T-cell (primary cell): ENCODE results near the gene LOXHD1. TPM values are rescaled to one million over a fixed set of nuclear protein-coding genes. Genes with fewer than 3 reads are reported as not detected.

Source experiments
- ATAC-seq, 4 experiments: fragments of 200-7000 bp in 3 of 4; fragments of 150-1000 bp in 1 of 4; cut with Tn5 transposase; replicated peaks in 1 of 4; 1 replicate in 3 of 4; 2 replicates in 1 of 4; pipeline ENCODE4 v1.10.0; 2021; ENCODE audit warnings: moderate library complexity in 3 of 4, mild to moderate bottlenecking in 2 of 4, moderate number of reproducible peaks in 1 of 4
- CTCF ChIA-PET, 2 donors: fragments of 300-600 bp; sonication (Branson Sonifier 250); formaldehyde crosslinking; loops; one replicate each; lab custom pipeline; 2022; ENCODE audit warnings: antibody characterized with exemption in 2 of 2; lab: Charles Lee
- POLR2A ChIA-PET, 2 donors: fragments of 300-600 bp; sonication (Branson Sonifier 250); formaldehyde crosslinking; loops; one replicate each; lab custom pipeline; 2022; ENCODE audit warnings: antibody characterized with exemption in 2 of 2; lab: Charles Lee
- DNase-seq, 35 experiments: peaks; one replicate each; pipeline versions ENCODE4 v3.0.0 to v3.0.0-alpha.2; 2013 to 2023
- H3K27ac ChIP-seq: one replicate; pipeline ENCODE4 v1.5.1; 2013; ENCODE audit warnings: low read length
- H3K27me3 ChIP-seq, 2 experiments: replicated peaks in 1 of 2; 1 replicate in 1 of 2; 2 replicates in 1 of 2; pipeline versions ENCODE4 v1.6.1 to v1.7.0; 2013; ENCODE audit warnings: low read length in 1 of 2, mixed read lengths in 1 of 2; ENCODE audit not compliant: control insufficient read depth in 2 of 2, insufficient read depth in 2 of 2; ENCODE audit errors: extremely low read depth in 1 of 2
- H3K36me3 ChIP-seq, 2 donors: 1 replicate in 1 of 2; 2 replicates in 1 of 2; pipeline versions ENCODE4 v1.6.1 to v1.7.0; 2013; ENCODE audit warnings: low read length in 1 of 2; ENCODE audit not compliant: control insufficient read depth in 2 of 2, insufficient read depth in 1 of 2; ENCODE audit errors: extremely low read depth in 1 of 2
- H3K4me1 ChIP-seq, 2 experiments: 1 replicate in 1 of 2; 2 replicates in 1 of 2; pipeline versions ENCODE4 v1.6.1 to v1.7.0; 2013; ENCODE audit warnings: low read length in 2 of 2, mixed read lengths in 1 of 2; ENCODE audit not compliant: insufficient read depth in 2 of 2, control insufficient read depth in 1 of 2; ENCODE audit errors: extremely low read depth in 1 of 2
- H3K4me3 ChIP-seq, 2 donors: 1 replicate in 1 of 2; 2 replicates in 1 of 2; pipeline versions ENCODE4 v1.5.1 to v1.7.0; 2013; ENCODE audit warnings: mild to moderate bottlenecking in 2 of 2, low read length in 1 of 2, moderate library complexity in 1 of 2; ENCODE audit not compliant: control insufficient read depth in 1 of 2; ENCODE audit errors: extremely low read depth in 1 of 2
- H3K9me3 ChIP-seq: 2 replicates; pipeline ENCODE4 v1.7.0; 2013
- H3K27ac Mint-ChIP-seq, 2 donors: one replicate each; pipeline ENCODE4 v1.8.0; 2020 to 2021; ENCODE audit warnings: mild to moderate bottlenecking in 2 of 2, mixed read lengths in 2 of 2
- H3K27me3 Mint-ChIP-seq, 2 donors: one replicate each; pipeline ENCODE4 v1.8.0; 2021 to 2022; ENCODE audit warnings: mixed read lengths in 2 of 2
- H3K36me3 Mint-ChIP-seq: one replicate; pipeline ENCODE4 v1.8.0; 2021; ENCODE audit warnings: mixed read lengths
- H3K4me1 Mint-ChIP-seq, 3 donors: one replicate each; pipeline ENCODE4 v1.8.0; 2020 to 2022; ENCODE audit warnings: mixed read lengths in 3 of 3, mild to moderate bottlenecking in 1 of 3
- H3K4me3 Mint-ChIP-seq, 3 donors: one replicate each; pipeline ENCODE4 v1.8.0; 2020 to 2022; ENCODE audit warnings: mild to moderate bottlenecking in 3 of 3, mixed read lengths in 3 of 3, moderate library complexity in 3 of 3
- H3K9me3 Mint-ChIP-seq, 3 donors: one replicate each; pipeline ENCODE4 v1.8.0; 2020 to 2022; ENCODE audit warnings: mixed read lengths in 3 of 3
- WGBS: methylation state at CpG from one replicate; pipeline ENCODE4 v1.1.5; 2013; ENCODE audit warnings: missing lambda C conversion rate; ENCODE audit not compliant: insufficient coverage; 5-methylcytosine and 5-hydroxymethylcytosine counted together
- total RNA-seq, 35 experiments: library from RNA in 6 of 35; stranded (reverse) in 6 of 35; fragments of 120-200 nt in 1 of 35; gene quantifications; one replicate each; pipeline versions ENCODE4 v1.2.1 to v1.2.4 and lab custom pipeline; 2013 to 2026

LOXHD1 gene
- total RNA-seq = under 1 TPM in 4 of 5 donors, not detected in 1; 0.07 to 0.21 (median 0.15) TPM
- total RNA-seq (2013) = 0.35 TPM
- 0 to 0.39 (median 0.06) reads per million in 29 experiments for total RNA-seq (lab: John Stamatoyannopoulos, UW)

- no peak for DNase-seq
- no peaks in the 10 kb centered on the region for H3K27me3 Mint-ChIP-seq
Observed at GRCh38 chr18:46657115-46657955, at the start of gene LOXHD1. TSS of gene LOXHD1 (minus strand) at chr18:46657220. CDS start at chr18:46657033, 187 bp downstream.

GRCh38 chr18:46705521-46705920 lies 48.5 kb upstream of the LOXHD1 start:
- no peaks in the 10 kb centered on the region for H3K36me3 Mint-ChIP-seq
- POLR2A ChIA-PET = no interaction called here

More at GRCh38 chr18:46657115-46657955, at the start of gene LOXHD1:
- H3K27me3 ChIP-seq = peaks cover 0 to 11% of the 10 kb centered on the region in 2 experiments
- no peak for ATAC-seq
- ChIA-PET POLR2A (no interaction called here), CTCF (interaction anchor here (0.6 to 4.5 kb wide), 40 partner anchors 8 to 583 kb away, joined by 3 to 55 read pairs (median 4); a partner anchor contains a TSS)
- H3K4me3 ChIP-seq = no peak within 1 kb of the TSS
- H3K9me3 ChIP-seq = no peaks in the 10 kb centered on the region
- H3K36me3 ChIP-seq = no peaks in the 10 kb centered on the region
- WGBS = 85% methylated on average over 24 of the region's 25 CpGs
- H3K4me1 ChIP-seq = peaks cover 0 to 3% of the 10 kb centered on the region in 2 experiments
- H3K36me3 Mint-ChIP-seq = no peaks in the 10 kb centered on the region
- H3K27ac ChIP-seq = no peak within 1 kb of the TSS
- H3K4me1 Mint-ChIP-seq = peaks cover 0 to 2% (median 0%) of the 10 kb centered on the region in 3 donors
- no peak within 1 kb of the TSS for H3K27ac Mint-ChIP-seq
- H3K4me3 Mint-ChIP-seq = no peak within 1 kb of the TSS
- H3K9me3 Mint-ChIP-seq = no peaks in the 10 kb centered on the region

GRCh38 chr18:46704816-46705215 lies 47.8 kb upstream of the LOXHD1 start:
- CTCF ChIA-PET = no interaction called here
- Mint-ChIP-seq H3K9me3 (no peaks in the 10 kb centered on the region), H3K27ac (no peak overlapping the region), H3K36me3 (no peaks in the 10 kb centered on the region), H3K27me3 (peaks cover under 1 to 2% of the 10 kb centered on the region in 2 donors), H3K4me3 (no peak overlapping the region), H3K4me1 (peaks cover 0 to 2% (median 0%) of the 10 kb centered on the region in 3 donors)
- H3K4me3 ChIP-seq = no peak overlapping the region
- no peak for ATAC-seq
- peaks cover 0 to 6% of the 10 kb centered on the region in 2 experiments for H3K27me3 ChIP-seq
- 73% methylated on average over 3 of the region's 4 CpGs for WGBS
- no peaks in the 10 kb centered on the region for H3K9me3 ChIP-seq
- no peak overlapping the region for H3K27ac ChIP-seq
- no peaks in the 10 kb centered on the region for H3K36me3 ChIP-seq
- POLR2A ChIA-PET = no interaction called here
- no peak for DNase-seq
- H3K4me1 ChIP-seq = no peaks in the 10 kb centered on the region

More at GRCh38 chr18:46705521-46705920, 48.5 kb upstream of the LOXHD1 start:
- Mint-ChIP-seq H3K4me1 (peaks cover 0 to 2% (median 0%) of the 10 kb centered on the region in 3 donors), H3K4me3 (no peak overlapping the region), H3K9me3 (no peaks in the 10 kb centered on the region), H3K27ac (no peak overlapping the region), H3K27me3 (peaks cover 2 to 3% of the 10 kb centered on the region in 2 donors)
- 67% methylated on average over 1 of the region's 5 CpGs for whole genome bisulfite sequencing
- no peak overlapping the region for H3K4me3 ChIP-seq
- no peak for ATAC-seq
- no peaks in the 10 kb centered on the region for H3K9me3 ChIP-seq
- no peaks in the 10 kb centered on the region for H3K4me1 ChIP-seq
- H3K27ac ChIP-seq = no peak overlapping the region
- H3K27me3 ChIP-seq = peaks cover 0 to 6% of the 10 kb centered on the region in 2 experiments
- no peaks in the 10 kb centered on the region for H3K36me3 ChIP-seq
- no peak for DNase-seq
- CTCF ChIA-PET = no interaction called here

GRCh38 chr18:46704189-46704588 lies 47.2 kb upstream of the LOXHD1 start:
- 65% methylated on average over 7 of the region's 7 CpGs for WGBS
- peaks cover 0 to under 1% of the 10 kb centered on the region in 2 donors for H3K27me3 Mint-ChIP-seq
- H3K9me3 Mint-ChIP-seq = no peaks in the 10 kb centered on the region
- Histone ChIP-seq H3K27ac (no peak overlapping the region), H3K9me3 (no peaks in the 10 kb centered on the region), H3K27me3 (peaks cover 0 to 8% of the 10 kb centered on the region in 2 experiments), H3K4me3 (no peak overlapping the region), H3K4me1 (no peaks in the 10 kb centered on the region), H3K36me3 (no peaks in the 10 kb centered on the region)
- DNase-seq = no peak
- ATAC-seq = no peak
- no peaks in the 10 kb centered on the region for H3K36me3 Mint-ChIP-seq
- peaks cover 0 to 2% (median 0%) of the 10 kb centered on the region in 3 donors for H3K4me1 Mint-ChIP-seq
- H3K4me3 Mint-ChIP-seq = no peak overlapping the region
- no peak overlapping the region for H3K27ac Mint-ChIP-seq
- CTCF ChIA-PET = no interaction called here
- POLR2A ChIA-PET = no interaction called here

GRCh38 chr18:46702471-46702870 lies 45.5 kb upstream of the LOXHD1 start:
- Histone ChIP-seq H3K27ac (no peak overlapping the region), H3K27me3 (peaks cover 0 to 8% of the 10 kb centered on the region in 2 experiments), H3K4me1 (no peaks in the 10 kb centered on the region), H3K9me3 (no peaks in the 10 kb centered on the region), H3K4me3 (no peak overlapping the region), H3K36me3 (no peaks in the 10 kb centered on the region)
- H3K36me3 Mint-ChIP-seq = no peaks in the 10 kb centered on the region
- CTCF ChIA-PET = no interaction called here
- no peaks in the 10 kb centered on the region for H3K27me3 Mint-ChIP-seq
- peaks cover 0 to 2% (median 0%) of the 10 kb centered on the region in 3 donors for H3K4me1 Mint-ChIP-seq
- peaks cover 0 to 6% (median 4%) of the 10 kb centered on the region in 3 donors for H3K9me3 Mint-ChIP-seq
- ATAC-seq (no peak), DNase-seq (no peak)
- 90% methylated on average over 6 of the region's 6 CpGs for WGBS
- POLR2A ChIA-PET = no interaction called here
- no peak overlapping the region for H3K4me3 Mint-ChIP-seq
- no peak overlapping the region for H3K27ac Mint-ChIP-seq

GRCh38 chr18:46700066-46700824 lies 43.2 kb upstream of the LOXHD1 start:
- Histone ChIP-seq H3K4me3 (no peak overlapping the region), H3K36me3 (no peaks in the 10 kb centered on the region), H3K9me3 (no peaks in the 10 kb centered on the region), H3K4me1 (no peaks in the 10 kb centered on the region), H3K27me3 (peaks cover 0 to 8% of the 10 kb centered on the region in 2 experiments), H3K27ac (no peak overlapping the region)
- WGBS = 84% methylated on average over 3 of the region's 5 CpGs
- Mint-ChIP-seq H3K27ac (no peak overlapping the region), H3K36me3 (no peaks in the 10 kb centered on the region), H3K4me1 (no peaks in the 10 kb centered on the region), H3K9me3 (peaks cover 0 to 6% (median 4%) of the 10 kb centered on the region in 3 donors), H3K4me3 (no peak overlapping the region), H3K27me3 (peaks cover 4 to 7% of the 10 kb centered on the region in 2 donors)
- DNase-seq (no peak), ATAC-seq (no peak)
- CTCF ChIA-PET = no interaction called here
- POLR2A ChIA-PET = no interaction called here
